NOMO-1 treated with DMSO at 0.1 percent for 48 hours (cell line): Measurements from ENCODE around the gene RAPGEF4.

Experiments used
- DNase-seq: peaks from one replicate; lab custom pipeline; 2025; ENCODE audit not compliant: unreplicated experiment; lab: John Stamatoyannopoulos, UW

RAPGEF4 gene

DNA sequence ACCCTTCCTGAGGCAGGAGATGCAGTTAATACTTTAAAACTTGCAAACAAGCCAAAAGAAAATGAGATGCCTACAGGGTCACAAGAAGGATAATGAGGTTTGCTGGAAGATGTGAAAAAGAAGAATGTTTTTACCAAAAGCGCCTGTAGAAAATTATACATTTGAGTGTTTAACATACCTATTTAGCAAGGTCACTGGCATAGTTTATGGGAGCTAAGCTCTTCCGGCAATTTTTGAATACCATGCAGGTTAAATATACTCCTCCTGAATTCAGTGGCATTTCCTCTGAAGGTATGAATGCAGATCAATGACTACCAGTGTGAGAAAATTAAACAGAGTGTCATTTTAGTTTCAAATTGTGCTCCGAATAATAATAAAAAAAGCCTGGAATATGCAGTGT, 318.8 kb downstream of the RAPGEF4 start:
- DNase-seq: no peak

DNA sequence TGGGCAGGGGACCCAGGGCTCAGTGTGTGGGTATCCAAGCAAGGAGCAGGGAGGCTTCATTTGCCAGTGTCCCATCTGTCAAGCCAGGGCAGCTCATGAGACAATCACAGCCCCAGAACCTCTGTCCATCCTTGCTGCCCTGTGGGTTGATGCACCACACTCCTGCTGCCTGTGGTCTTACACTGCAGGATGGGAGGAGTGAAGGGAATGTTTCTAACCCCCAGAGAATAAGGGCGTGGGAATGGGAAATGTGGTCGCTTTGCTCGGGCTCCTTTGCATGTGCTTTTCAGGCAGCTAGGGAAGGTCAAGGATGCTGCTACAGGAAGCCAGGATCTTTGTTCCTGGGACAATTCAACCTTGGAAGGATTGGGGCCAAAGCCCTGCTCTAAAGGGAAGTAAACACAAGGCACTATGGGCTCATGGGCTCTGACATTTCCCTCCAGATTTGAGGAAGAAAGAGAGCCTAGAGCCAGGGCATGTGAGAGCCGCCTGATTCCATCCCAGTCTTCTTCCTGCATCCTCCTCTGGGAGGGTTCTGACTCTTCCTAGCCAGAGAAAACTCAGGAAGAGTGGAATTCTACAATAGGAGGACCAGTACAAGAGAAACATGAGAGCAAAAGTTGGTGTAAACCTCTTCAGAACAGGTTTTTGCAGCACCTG, 321.2 kb downstream of the RAPGEF4 start:
- no peak for DNase-seq

DNA sequence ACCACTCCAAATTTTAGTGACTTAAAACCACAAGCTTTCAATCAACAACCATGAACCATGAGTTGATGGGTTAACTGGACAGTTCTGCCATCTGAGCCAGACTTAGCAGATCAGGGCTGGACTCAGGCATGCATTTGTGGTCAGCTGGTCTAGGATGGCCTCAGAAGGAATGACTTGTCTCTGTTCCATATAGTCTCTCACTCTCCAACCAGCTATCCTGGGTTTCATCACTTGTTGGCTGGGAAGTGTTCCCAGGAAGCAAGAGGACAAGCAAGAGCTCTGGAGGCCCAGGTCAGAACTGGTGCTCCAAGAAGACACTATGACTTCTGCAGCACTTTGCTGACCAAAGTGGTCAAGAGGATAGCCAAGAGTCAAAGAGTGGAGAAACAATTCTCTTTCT, 322.5 kb downstream of the RAPGEF4 start:
- no peak for DNase-seq

DNA sequence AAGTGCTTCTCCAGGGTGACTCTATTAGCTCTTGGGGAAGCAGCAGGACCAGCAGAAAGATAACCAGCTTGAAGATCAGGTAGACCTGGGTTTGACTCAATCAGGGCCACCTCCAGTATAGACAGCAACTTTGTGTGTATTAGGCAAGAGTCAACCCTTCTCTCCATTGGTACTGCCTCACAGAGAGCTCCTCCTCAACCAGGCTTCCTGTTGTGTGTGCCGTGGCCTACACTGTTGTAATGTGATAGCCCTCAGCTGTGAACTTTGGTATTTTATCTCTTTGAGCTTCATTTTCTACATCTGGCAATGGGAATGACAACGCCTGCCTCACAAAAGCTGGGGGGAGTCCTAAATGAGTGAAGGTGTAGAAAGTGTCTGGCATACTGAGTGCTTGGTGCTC, 323.0 kb downstream of the RAPGEF4 start:
- DNase-seq: peak; percentile 40

DNA sequence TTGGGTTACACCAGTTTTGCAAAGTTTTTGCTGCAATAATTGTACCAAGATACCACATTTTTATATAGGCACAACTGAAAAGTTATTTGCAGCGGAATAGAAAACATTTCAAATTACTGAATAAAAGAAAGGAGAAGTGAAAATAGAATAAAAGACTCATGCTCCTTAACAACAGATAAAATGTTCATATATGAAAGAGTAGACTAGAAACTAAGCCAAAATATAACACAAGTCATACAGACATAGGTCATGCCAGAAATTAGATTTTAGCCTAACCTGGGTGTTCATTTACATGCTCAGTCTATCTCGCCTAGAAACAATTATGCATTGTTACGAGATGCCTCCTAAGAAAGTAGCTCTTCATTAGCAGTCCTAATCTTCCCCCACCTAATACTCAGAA, 323.6 kb downstream of the RAPGEF4 start:
- peak; percentile 63 for DNase-seq

DNA sequence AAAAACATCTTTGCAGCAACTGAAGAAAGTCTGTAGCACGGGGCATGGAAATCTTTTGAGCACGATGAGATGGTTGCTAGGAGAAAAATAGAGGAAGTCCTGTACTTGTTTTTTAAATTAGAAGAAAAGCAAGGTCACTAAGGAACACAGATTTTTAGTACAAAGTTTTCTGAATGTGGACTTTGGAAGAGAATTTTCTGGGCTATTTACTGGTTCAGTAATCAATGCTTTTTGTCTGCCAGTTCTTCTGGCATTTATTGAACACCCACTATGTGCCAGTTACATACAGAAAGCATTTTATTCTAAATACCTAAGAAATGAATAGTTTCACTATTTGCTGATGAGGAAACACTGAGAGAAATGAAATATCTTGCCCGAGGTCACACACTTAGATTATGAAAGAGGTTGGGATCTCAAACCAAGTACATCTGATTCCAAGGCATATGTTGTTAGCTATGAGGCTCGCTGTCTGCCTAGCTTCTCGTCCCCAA, 324.4 kb downstream of the RAPGEF4 start:
- peak; percentile 87 for DNase-seq

DNA sequence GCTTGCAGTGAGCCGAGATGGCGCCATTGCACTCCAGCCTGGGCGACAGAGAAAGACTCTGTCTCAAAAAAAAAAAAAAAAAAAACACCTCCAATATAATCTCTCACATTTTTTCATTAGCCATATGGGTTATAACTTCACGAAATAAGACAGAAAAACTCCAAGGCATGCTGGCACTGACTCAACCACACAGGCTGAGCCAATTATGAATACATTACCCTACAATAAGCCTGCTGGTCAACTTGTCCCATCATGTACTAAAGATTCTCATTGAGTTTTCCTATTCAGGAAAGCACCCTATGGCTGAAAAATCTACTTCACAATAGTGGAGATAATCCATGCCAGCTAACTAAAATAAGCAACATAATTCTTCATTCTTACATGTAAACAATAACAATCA, 327.2 kb downstream of the RAPGEF4 start:
- DNase-seq: no peak

DNA sequence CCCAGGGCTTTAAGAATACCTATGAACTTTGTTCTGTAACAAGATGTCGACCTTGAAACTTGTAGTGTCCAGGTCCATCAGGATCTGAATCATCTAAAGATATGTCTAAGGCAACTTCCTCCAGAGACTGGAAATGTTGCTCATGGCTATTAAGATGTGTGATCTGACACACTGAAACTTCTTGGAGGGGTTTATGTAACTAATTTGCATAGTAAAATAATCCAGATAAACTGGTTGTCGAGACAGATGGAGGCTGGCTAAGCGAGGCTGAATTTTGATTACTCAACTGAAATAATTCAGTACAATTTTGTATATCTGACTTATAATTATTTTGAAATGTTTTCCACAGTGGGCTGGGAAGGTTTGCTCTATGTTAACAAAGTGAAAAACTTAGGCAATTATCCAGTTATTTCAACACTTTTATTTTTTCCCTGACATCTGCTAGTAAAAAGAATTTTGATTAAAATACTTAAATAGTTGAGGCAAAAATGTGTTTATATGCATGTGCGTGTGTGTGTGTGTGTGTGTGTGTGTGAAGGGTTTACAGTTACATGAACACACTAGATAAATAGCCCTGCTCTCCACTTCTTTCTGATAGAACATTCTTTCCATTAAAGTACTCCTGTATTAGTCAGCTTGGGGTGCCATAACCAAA, 328.6 kb downstream of the RAPGEF4 start:
- DNase-seq: no peak

DNA sequence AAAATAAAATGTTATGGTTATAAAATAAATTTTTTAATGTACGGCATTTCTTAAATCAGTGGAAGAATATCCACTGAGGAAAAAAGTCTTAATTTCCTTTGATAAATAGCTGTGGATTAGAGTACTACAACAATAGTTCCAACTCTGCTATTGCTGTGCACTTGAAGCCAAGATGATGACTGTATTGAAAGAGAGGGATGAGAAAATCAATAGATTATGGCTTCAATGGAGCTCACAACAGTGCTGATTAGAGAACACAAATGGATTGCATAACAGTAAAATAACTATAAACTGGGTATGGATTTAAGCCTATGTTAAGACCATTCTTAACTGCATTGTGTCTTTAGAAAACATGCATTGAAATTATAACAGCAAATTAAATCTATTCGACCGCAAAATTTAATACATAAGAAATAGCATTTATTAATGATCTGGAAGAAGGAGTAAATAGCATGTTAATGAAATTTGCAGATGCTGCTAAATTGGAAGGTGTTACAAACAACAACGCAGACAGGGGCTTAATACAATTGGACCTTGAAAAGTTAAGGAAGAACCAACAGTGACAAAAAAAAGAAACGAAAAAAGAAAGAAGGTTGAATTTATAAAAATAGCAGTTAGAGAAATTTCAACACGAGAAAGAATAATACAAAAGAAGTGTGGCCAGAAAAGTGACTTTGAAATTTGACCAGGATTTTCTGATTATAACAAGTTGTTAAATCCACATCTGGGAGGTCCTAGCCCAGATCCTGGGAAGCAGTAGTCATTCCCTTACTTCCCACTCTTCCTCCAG, 331.4 kb downstream of the RAPGEF4 start:
- DNase-seq: no peak

DNA sequence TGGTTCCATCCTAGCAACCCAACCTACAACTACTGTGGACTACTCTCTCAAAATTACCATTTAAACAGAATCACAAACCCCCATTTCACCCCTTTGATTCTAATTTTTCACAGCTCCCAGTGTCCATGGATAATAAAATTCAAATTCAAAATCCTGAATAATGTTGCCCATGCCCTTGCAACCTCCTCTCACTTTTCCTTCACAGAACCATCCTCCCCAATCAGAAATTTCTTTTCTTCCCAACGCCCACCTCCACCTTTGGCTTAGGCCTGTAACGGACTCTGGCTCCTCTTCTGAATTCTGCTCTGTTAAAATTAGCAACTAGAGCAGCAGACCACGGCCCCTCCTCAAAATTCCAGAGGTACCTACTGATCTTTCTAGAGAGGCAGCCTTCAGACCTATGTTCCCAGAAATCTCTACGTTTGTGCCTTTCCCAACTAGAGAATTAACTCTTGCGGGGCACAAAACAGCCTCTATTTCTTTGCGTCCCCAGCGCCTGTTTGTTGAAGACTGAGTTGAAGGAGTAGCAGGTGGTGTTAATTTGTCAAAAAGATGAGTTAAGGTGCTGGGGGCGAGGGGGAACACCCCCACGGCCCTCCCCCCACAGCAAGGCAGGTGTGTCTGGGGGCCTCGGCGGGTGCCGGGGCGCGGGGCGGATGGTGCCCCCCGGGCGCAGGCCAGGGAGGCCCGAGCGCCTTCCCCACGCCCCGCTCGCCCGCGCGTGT, 339.6 kb downstream of the RAPGEF4 start:
- DNase-seq: no peak

DNA sequence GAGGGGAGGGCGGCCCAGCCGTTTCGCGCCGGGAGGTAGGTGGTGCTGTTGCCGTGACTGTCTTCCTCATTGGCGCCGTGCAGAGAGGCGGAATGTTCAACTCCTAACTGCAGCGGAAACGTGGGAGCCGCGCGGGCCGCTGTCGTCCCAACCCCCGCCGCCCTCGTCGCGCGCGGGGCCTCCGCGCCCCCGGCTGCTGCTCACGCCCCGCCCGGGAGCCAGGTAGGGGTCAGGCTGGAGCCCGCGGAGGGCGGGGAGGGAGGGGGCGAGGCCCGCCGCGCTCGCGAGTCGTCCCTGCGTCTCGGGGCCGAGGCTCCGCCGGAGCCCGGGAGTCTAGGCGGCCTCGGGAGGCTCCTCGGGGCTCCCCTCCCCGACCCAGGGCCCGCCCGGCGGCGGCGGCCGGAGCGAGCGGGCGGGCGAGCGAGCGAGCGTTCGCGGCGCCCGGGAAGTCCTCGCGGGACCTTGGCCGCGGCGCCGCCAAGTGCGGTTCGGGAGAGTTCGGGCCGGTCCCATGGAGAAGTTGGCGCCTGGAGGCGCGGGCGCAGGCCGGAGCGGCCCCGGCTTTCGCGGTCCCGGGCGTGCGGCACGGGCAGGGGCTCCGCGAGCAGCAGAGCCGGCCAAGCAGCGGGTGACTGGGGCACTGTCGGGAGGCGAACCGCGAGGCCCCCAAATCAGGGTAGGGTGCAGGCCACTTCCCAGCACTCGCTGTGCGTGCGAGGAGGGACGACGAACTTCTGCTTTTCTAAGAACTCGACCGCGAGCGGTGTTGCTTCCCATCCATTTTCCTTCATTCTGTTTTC, 340.3 kb downstream of the RAPGEF4 start, which contains the start of gene MAP3K20:
TSS of gene MAP3K20 (plus strand) at position 66 of the 800 bp plus-strand sequence. CDS start 15,186 bp downstream, outside the sequence.
- peak; percentile 69 for DNase-seq

DNA sequence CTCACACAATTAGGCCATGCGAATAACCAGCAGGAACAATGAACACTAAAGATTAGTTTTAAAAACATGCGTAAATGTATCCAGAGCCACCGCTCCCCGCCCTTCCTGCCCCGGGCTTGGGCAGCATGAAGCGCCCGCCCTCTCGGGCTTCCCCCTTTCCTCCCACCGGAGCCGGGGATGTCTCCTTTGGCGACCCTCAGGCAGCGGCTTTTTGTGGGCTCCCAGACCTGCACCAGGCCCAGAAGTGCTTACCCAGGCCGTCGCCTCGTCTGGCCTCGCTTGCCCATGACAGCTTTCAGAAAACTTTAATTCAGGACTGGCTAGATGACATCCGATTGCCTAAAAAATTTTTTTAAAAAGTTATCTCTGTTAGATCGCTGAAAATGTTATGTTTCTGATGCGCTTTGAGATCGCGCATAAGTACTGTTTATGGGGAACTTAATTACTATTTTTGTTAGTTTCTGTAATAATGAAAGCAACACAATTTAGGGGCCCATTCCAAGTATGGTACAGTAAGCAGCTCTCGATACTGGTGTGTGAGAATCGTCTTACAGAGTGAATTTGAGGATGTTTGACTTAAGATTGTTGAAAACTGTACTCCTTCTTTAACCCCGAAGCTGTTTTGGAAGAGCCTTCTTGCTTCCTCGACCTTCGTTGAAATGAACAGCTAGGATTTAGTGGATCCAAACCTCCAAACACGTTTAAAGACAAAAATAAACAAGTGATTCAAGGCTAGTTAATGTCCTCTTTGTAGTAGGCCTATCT, 341.1 kb downstream of the RAPGEF4 start:
- DNase-seq: peak; percentile 37

DNA sequence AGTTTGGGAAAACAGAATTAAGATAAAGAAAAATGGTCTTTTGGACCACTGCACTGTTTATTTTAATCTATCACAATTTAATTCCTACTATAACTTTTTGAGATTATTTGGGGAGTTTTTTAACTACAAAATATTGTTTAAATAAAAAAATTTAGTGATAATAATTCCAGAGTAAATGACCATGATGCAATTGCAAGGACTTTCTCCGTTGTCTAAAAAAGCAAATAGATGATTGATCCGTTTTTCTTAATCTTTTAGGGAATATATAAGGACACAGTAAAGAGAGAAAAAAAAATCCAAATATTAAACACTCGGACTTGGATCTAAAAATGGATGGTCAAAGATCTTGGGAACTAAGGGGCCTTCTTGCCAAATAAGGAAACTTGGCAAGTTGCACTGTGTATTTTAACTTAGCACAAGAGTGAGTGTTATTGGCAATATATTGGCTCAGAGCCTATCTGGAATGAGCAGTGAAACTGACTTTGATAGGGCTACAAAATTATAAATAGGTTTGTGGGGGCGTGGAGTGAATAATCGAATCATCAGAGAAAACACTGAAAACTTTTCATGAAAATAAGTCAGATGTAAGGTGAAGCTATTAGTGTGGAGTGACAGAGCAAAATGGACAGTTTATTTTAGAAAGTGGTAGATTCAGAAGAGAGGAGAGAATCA, 342.0 kb downstream of the RAPGEF4 start:
- DNase-seq: no peak

DNA sequence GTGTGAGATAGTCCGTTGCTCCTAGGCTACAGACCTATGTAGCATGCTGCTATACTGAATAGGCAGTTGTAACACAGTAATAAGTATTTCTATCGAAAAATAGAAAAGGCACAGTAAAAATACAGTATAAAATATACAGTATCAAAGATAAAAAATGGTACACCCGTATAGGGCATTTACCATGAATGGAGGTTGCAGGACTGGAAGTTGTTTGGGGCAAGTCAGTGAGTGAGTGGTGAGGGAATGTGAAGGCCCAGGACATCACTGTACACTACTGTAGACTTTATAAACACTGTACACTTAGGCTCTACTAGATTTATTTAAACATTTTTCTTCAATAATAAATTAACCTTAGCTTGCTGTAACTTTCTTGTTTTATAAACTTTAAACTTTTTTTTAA, 343.5 kb downstream of the RAPGEF4 start:
- DNase-seq: no peak

DNA sequence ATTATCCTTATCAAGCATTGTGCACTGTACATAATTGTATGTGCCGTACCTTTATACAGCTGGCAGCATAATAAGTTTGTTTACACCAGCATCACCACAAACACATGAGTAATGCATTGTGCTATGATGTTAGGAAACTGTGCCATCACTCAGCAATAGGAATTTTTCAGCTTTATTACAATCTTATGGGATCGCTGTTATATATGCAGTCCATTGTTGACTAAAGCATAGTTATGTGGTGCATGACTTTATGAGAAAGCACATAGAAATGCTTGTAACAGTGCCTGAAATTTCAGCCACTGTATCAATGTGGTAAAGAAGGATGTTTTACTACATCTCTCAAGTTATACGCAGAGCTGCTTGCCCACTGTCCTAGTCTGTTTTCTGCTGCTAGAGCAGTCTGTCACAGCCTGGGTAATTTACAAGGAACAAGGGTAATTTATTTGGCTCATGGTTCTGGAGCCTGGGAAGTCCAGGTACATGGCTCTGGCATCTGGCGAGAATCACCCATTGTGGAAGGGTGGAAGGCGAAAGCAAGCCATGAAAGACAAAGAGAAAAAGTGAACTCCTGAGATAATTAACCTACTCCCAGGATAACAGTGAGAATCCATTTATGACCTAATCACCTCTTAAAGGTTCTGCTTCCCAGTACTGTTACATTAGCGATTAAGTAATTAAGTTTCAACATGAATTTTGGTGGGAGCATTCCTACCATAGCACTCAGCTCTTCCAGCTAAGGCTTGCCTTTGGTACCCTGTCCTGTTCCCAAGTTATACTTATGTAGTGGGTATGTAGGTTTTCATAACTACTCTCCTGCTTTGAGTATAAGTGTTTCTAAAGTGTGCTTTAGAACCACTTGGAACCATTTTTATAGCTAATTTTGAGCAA, 344.6 kb downstream of the RAPGEF4 start:
- no peak for DNase-seq

DNA sequence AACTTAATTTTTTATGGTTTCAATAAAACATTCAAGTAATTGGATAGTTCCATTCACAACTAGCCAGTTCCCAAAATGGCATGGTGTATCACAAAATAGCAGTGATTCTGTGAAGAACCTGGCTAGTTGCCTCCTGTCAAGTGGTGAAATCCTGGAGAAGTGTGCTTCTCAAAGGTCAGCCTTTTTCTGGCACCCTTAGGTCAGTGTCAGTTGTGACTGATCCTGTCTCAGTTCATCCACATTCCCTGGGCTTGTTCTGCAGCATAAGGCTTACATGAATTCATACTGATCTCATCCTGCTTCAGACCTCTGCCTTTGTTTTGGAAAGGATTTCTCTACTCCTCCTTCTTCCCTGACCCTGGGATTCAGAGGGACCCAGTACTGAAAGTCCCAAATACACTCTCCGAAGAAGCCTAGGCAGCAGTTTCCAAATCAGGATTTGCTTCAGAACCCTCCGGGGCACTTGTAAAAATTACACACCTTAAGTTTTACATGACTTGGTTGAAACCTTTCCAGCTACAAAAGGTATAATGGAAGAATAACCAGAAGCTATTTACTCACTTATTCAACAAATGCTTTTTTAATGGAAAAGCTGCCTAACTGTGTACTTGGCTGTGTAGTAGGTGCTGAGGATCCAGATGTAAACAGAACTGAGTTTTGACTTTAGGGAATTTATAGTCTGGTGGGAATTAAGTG, 351.0 kb downstream of the RAPGEF4 start:
- no peak for DNase-seq

DNA sequence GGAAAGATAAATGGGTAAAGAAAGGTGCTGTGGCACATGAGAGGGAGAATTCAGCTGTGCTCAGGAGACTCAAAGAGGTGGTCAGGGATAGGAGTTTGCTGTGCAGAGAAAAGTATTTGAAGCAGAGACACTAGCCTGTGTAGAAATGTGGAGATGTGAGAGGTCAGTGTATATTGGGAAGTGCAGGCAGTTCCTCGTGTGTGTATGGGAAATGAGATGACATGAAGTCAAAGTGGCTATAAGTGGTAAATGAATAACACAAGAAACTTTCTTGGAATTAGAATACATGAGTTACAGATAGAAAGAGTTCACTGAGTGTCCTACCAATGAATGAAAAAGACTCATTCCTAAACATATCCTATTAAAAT, 351.6 kb downstream of the RAPGEF4 start:
- DNase-seq: no peak
